ENCODE measurements around the gene FGF14. TPM values are rescaled to one million over a fixed set of nuclear protein-coding genes. Genes with fewer than 3 reads are reported as not detected.

FGF14 gene
- total and polyA plus RNA-seq, 2 experiments from 2014 or later: 0.03 TPM; not detected in 1

- DNase-seq (ENCODE audit: low spot score): no peak
- Histone ChIP-seq H3K27ac (ENCODE audit: low read depth) (no peak overlapping the region), H3K9me2 (ENCODE audit: insufficient read depth) (no peaks in the 10 kb centered on the region), H3K27me3 (ENCODE audit: insufficient read depth) (no peaks in the 10 kb centered on the region), H3F3A (replicated peaks; ENCODE audit: low read depth) (no peaks in the 10 kb centered on the region), H3K4me1 (ENCODE audit: insufficient read depth) (no peaks in the 10 kb centered on the region), H2AFZ (no peak overlapping the region; the same call in 1 of the 2 replicates), H3K36me3 (ENCODE audit: insufficient read depth) (no peaks in the 10 kb centered on the region), H3K79me2 (replicated peaks; ENCODE audit: insufficient read depth) (no peaks in the 10 kb centered on the region), H3K4me3 (no peak overlapping the region), H3K4me2 (no peak overlapping the region), H4K20me1 (replicated peaks; ENCODE audit: insufficient read depth) (no peaks in the 10 kb centered on the region)
- Mint-ChIP-seq H3K27ac (no peak overlapping the region), H3K27me3 (ENCODE audit: insufficient read depth, low read depth, poor library complexity) (peaks cover 3% of the 10 kb centered on the region), H3K4me1 (peaks cover 3% of the 10 kb centered on the region; the same call in 2 of the 3 replicates), H3K9me3 (no peaks in the 10 kb centered on the region; the same call in 2 of the 3 replicates), H3K4me3 (no peak overlapping the region), H3K36me3 (ENCODE audit: low read depth) (no peaks in the 10 kb centered on the region)
- ATAC-seq: no peak
- TF ChIP-seq EZH2phosphoT487 (IDR thresholded peaks at IDR 0.05; ENCODE audit: unreplicated experiment) (no peak), EZH2 (IDR thresholded peaks at IDR 0.05; ENCODE audit: low read depth, unreplicated experiment) (no peak), CREB1 (CRISPR knock-in tag; IDR thresholded peaks at IDR 0.05; ENCODE audit: low read depth) (no peak), ZNF331 (CRISPR knock-in tag; IDR thresholded peaks at IDR 0.05; ENCODE audit: low read depth) (no peak), POLR2AphosphoS5 (IDR thresholded peaks at IDR 0.05; ENCODE audit: low read depth) (no peak), ZNF114 (CRISPR knock-in tag; IDR thresholded peaks at IDR 0.05) (no peak), STAT1 (IDR thresholded peaks at IDR 0.05; ENCODE audit: unreplicated experiment) (no peak), JUNB (IDR thresholded peaks at IDR 0.05; ENCODE audit: unreplicated experiment) (no peak), ETS1 (IDR thresholded peaks at IDR 0.05) (no peak), ZNF462 (CRISPR knock-in tag; IDR thresholded peaks at IDR 0.05) (no peak), NANOG (IDR thresholded peaks at IDR 0.05; ENCODE audit: borderline replicate concordance) (no peak)
- TF ChIP-seq, protein P1, sequence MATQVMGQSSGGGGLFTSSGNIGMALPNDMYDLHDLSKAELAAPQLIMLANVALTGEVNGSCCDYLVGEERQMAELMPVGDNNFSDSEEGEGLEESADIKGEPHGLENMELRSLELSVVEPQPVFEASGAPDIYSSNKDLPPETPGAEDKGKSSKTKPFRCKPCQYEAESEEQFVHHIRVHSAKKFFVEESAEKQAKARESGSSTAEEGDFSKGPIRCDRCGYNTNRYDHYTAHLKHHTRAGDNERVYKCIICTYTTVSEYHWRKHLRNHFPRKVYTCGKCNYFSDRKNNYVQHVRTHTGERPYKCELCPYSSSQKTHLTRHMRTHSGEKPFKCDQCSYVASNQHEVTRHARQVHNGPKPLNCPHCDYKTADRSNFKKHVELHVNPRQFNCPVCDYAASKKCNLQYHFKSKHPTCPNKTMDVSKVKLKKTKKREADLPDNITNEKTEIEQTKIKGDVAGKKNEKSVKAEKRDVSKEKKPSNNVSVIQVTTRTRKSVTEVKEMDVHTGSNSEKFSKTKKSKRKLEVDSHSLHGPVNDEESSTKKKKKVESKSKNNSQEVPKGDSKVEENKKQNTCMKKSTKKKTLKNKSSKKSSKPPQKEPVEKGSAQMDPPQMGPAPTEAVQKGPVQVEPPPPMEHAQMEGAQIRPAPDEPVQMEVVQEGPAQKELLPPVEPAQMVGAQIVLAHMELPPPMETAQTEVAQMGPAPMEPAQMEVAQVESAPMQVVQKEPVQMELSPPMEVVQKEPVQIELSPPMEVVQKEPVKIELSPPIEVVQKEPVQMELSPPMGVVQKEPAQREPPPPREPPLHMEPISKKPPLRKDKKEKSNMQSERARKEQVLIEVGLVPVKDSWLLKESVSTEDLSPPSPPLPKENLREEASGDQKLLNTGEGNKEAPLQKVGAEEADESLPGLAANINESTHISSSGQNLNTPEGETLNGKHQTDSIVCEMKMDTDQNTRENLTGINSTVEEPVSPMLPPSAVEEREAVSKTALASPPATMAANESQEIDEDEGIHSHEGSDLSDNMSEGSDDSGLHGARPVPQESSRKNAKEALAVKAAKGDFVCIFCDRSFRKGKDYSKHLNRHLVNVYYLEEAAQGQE (IDR thresholded peaks at IDR 0.05; ENCODE audit: unreplicated experiment): no peak
- TF ChIP-seq, protein P2, sequence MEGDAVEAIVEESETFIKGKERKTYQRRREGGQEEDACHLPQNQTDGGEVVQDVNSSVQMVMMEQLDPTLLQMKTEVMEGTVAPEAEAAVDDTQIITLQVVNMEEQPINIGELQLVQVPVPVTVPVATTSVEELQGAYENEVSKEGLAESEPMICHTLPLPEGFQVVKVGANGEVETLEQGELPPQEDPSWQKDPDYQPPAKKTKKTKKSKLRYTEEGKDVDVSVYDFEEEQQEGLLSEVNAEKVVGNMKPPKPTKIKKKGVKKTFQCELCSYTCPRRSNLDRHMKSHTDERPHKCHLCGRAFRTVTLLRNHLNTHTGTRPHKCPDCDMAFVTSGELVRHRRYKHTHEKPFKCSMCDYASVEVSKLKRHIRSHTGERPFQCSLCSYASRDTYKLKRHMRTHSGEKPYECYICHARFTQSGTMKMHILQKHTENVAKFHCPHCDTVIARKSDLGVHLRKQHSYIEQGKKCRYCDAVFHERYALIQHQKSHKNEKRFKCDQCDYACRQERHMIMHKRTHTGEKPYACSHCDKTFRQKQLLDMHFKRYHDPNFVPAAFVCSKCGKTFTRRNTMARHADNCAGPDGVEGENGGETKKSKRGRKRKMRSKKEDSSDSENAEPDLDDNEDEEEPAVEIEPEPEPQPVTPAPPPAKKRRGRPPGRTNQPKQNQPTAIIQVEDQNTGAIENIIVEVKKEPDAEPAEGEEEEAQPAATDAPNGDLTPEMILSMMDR (conservative IDR thresholded peaks at IDR 0.05; ENCODE audit: low read depth in 2 of 2): no peak
These were observed 284.5 kb downstream of the FGF14 start for GRCh38 chr13:102117175-102117831.

All from GM23338 (cell line).